Endothelial cell of umbilical vein (primary cell): ENCODE measurements around the gene ATF7IP. TPM values are rescaled to one million over a fixed set of nuclear protein-coding genes. Genes with fewer than 3 reads are reported as not detected.

Source experiments
- BruUV-seq: library from RNA; stranded (reverse); fragments of 400-500 nt; replicated peaks from 2 replicates; lab custom pipeline; 2021; lab: Mats Ljungman, UMichigan
- CTCF ChIA-PET: fragments of 300-600, 350-600 bp; sonication (Branson Sonifier 250); formaldehyde crosslinking; loops from one replicate; lab custom pipeline; 2021; ENCODE audit warnings: antibody characterized with exemption, inconsistent platforms; lab: Charles Lee
- POLR2A ChIA-PET: fragments of 300-600, 350-600 bp; sonication (Branson Sonifier 250); formaldehyde crosslinking; loops from one replicate; lab custom pipeline; 2021; ENCODE audit warnings: antibody characterized with exemption, inconsistent platforms; lab: Charles Lee
- DNase-seq: peaks from one replicate; pipeline ENCODE4 v3.0.0-alpha.2; 2011; ENCODE audit warnings: low read depth, low spot score
- FAIRE-seq: peaks from 2 replicates; lab custom pipeline; 2011; peaks lifted over from hg19 to GRCh38; lab: Jason Lieb, UNC
- H2AFZ ChIP-seq: 2 replicates; pipeline ENCODE4 v1.6.0; 2012; ENCODE audit warnings: low read depth, low read length, control low read depth, inconsistent platforms
- H3K27ac ChIP-seq: 2 replicates; pipeline ENCODE4 v1.5.1; 2011; ENCODE audit warnings: low read depth, mild to moderate bottlenecking, control low read depth, low read length, moderate library complexity; ENCODE audit not compliant: insufficient read depth
- H3K27me3 ChIP-seq, 2 experiments: 2 replicates each; pipeline versions ENCODE4 v1.6.0 to v1.6.1; 2011; ENCODE audit warnings: low read length in 2 of 2, mixed read lengths in 1 of 2; ENCODE audit not compliant: control insufficient read depth in 2 of 2, insufficient read depth in 2 of 2
- H3K36me3 ChIP-seq, 2 experiments: 2 replicates in 1 of 2; 3 replicates in 1 of 2; pipeline ENCODE4 v1.5.1; 2011; ENCODE audit warnings: low read length in 2 of 2, mild to moderate bottlenecking in 1 of 2, moderate library complexity in 1 of 2; ENCODE audit not compliant: control insufficient read depth in 2 of 2, insufficient read depth in 2 of 2; ENCODE audit errors: extremely low read depth in 1 of 2
- H3K4me1 ChIP-seq: 3 replicates; pipeline ENCODE4 v1.5.1; 2011; ENCODE audit warnings: mild to moderate bottlenecking, low read length; ENCODE audit not compliant: control insufficient read depth, insufficient read depth; ENCODE audit errors: extremely low read depth
- H3K4me2 ChIP-seq: 2 replicates; pipeline ENCODE4 v1.6.1; 2011; ENCODE audit warnings: low read length, control low read depth, mixed read lengths; ENCODE audit not compliant: insufficient read depth
- H3K4me3 ChIP-seq, 3 experiments: fragments of 200-600 bp in 1 of 3; sonication (generic), shearing (Covaris generic) in 1 of 3; replicated peaks in 1 of 3; 2 replicates each; pipeline ENCODE4 v1.5.1; 2011 to 2016; ENCODE audit warnings: control low read depth in 3 of 3, low read length in 3 of 3, mild to moderate bottlenecking in 2 of 3, inconsistent platforms in 1 of 3, low read depth in 1 of 3, moderate library complexity in 1 of 3; ENCODE audit not compliant: insufficient read depth in 1 of 3
- H3K79me2 ChIP-seq: 2 replicates; pipeline ENCODE4 v1.6.0; 2012; ENCODE audit warnings: low read length, inconsistent platforms; ENCODE audit not compliant: control insufficient read depth, insufficient read depth
- H3K9ac ChIP-seq: replicated peaks from 2 replicates; pipeline ENCODE3; 2011; ENCODE audit warnings: low read length, control low read depth; ENCODE audit not compliant: insufficient read depth; ENCODE audit errors: extremely low read depth
- H3K9me1 ChIP-seq: replicated peaks from 3 replicates; pipeline ENCODE4 v1.6.0; 2011; ENCODE audit warnings: mild to moderate bottlenecking, low read length; ENCODE audit not compliant: control insufficient read depth, insufficient read depth; ENCODE audit errors: extremely low read depth
- H3K9me3 ChIP-seq: replicated peaks from 2 replicates; pipeline ENCODE4 v1.5.1; 2012; ENCODE audit warnings: low read length, inconsistent platforms; ENCODE audit not compliant: control insufficient read depth, insufficient read depth
- H4K20me1 ChIP-seq: replicated peaks from 2 replicates; pipeline ENCODE3; 2011; ENCODE audit warnings: mild to moderate bottlenecking, low read length; ENCODE audit not compliant: control insufficient read depth, insufficient read depth; ENCODE audit errors: extremely low read depth
- CTCF ChIP-seq, 2 donors: IDR thresholded peaks; 1 replicate in 1 of 2; 2 replicates in 1 of 2; pipeline ENCODE4 v1.5.1; 2011; ENCODE audit warnings: low read length in 2 of 2, mild to moderate bottlenecking in 2 of 2, moderate library complexity in 2 of 2, control low read depth in 1 of 2, inconsistent platforms in 1 of 2, low read depth in 1 of 2; ENCODE audit not compliant: insufficient read depth in 1 of 2; ENCODE audit errors: extremely low read depth in 1 of 2
- EZH2 ChIP-seq: IDR thresholded peaks from 2 replicates; pipeline ENCODE4 v1.6.1; 2012; ENCODE audit warnings: borderline replicate concordance, low read depth, mild to moderate bottlenecking, moderate library complexity, low read length, inconsistent platforms; ENCODE audit not compliant: severe bottlenecking
- FOS ChIP-seq: IDR thresholded peaks from 2 replicates; pipeline ENCODE4 v1.6.1; 2011; ENCODE audit warnings: mild to moderate bottlenecking, low read length, moderate library complexity, borderline replicate concordance; ENCODE audit not compliant: insufficient read depth
- GATA2 ChIP-seq: IDR thresholded peaks from 2 replicates; pipeline ENCODE4 v1.7.0; 2011; ENCODE audit warnings: low read depth, mild to moderate bottlenecking, moderate library complexity, mixed read lengths, low read length; ENCODE audit not compliant: insufficient read length, insufficient read depth
- JUN ChIP-seq: IDR thresholded peaks from 2 replicates; pipeline ENCODE4 v1.6.1; 2011; ENCODE audit warnings: borderline replicate concordance, low read depth; ENCODE audit not compliant: insufficient read length, insufficient read depth
- MYC ChIP-seq: IDR thresholded peaks from one replicate; pipeline ENCODE4 v1.6.1; 2011; ENCODE audit warnings: mild to moderate bottlenecking, low read depth, low read length
- POLR2A ChIP-seq: IDR thresholded peaks from 2 replicates; pipeline ENCODE4 v1.6.1; 2012; ENCODE audit warnings: low read depth, mild to moderate bottlenecking, control low read depth, low read length
- POLR2AphosphoS5 ChIP-seq: IDR thresholded peaks from 2 replicates; pipeline ENCODE4 v1.6.1; 2012; ENCODE audit warnings: low read depth, mild to moderate bottlenecking, control low read depth, low read length, moderate library complexity; ENCODE audit not compliant: insufficient read depth
- dilution Hi-C: fragments of 300-500 bp; cut with MboI; formaldehyde crosslinking; loops from one replicate; pipeline ENCODE4 v1.15.0; 2019; ENCODE audit warnings: low sequenced_read_pairs; ENCODE audit not compliant: extremely low pct_ligation_motif_present
- intact Hi-C: fragments of 100-400 bp; cut with micrococcal nuclease; formaldehyde crosslinking; loops from one replicate; pipeline ENCODE4 v1.10.0; 2022
- polyA plus RNA-seq, 4 experiments: library from polyadenylated mRNA; depleted of rRNA in 3 of 4; stranded (reverse) in 3 of 4; unstranded in 1 of 4; fragments of >200 nt; gene quantifications; 2 replicates each; pipeline versions ENCODE4 v1.2.1 to v1.2.3, GENCODE V29; 2011 to 2012; ENCODE audit warnings: missing spikeins in 1 of 4
- total RNA-seq: library from RNA; stranded (reverse); gene quantifications from 2 replicates; pipeline ENCODE4 v1.2.3, GENCODE V29; 2021
- TF ChIP-seq, protein P1 (sequence below): IDR thresholded peaks from 2 replicates; pipeline ENCODE4 v1.6.1; 2011; ENCODE audit not compliant: insufficient read depth, insufficient read length

The ATF7IP gene
- total and polyA plus RNA-seq, 2 donors (not counting 3 experiments of a cell fraction or from before 2014, with no cell fraction given), result 14.5 to 73.5 TPM

- Histone ChIP-seq H2AFZ (no peak overlapping the region), H4K20me1 (no peaks in the 10 kb centered on the region), H3K4me2 (no peak overlapping the region), H3K27ac (no peak overlapping the region), H3K79me2 (no peaks in the 10 kb centered on the region), H3K27me3 (no peaks in the 10 kb centered on the region), H3K9me3 (no peaks in the 10 kb centered on the region), H3K4me1 (no peaks in the 10 kb centered on the region), H3K36me3 (no peaks in the 10 kb centered on the region), H3K9ac (no peak overlapping the region), H3K4me3 (no peak overlapping the region), H3K9me1 (no peaks in the 10 kb centered on the region)
- TF ChIP-seq EZH2 (no peak), POLR2AphosphoS5 (no peak), GATA2 (no peak), CTCF (IDR thresholded peaks at IDR 0.05; ENCODE audit: extremely low read depth in 1 of 2, insufficient read depth in 1 of 2, low read depth in 1 of 2, low read length in 2 of 2) (no peak), MYC (no peak), JUN (no peak), FOS (no peak), POLR2A (no peak)
- TF ChIP-seq, protein P1, sequence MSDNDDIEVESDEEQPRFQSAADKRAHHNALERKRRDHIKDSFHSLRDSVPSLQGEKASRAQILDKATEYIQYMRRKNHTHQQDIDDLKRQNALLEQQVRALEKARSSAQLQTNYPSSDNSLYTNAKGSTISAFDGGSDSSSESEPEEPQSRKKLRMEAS, result no peak
- BruUV-seq, result no TSS peak
- no peak for DNase-seq
- FAIRE-seq, result no peak
- ChIA-PET CTCF (interaction anchor here (1.1 kb wide), 1 partner anchor 16 kb away, joined by 3 read pairs; no protein-coding TSS in a partner anchor), POLR2A (no interaction called here)
- intact Hi-C loops (no loop called here), dilution Hi-C loops (no loop called here)
Observed at GRCh38 chr12:14322403-14322802, 43.1 kb upstream of the ATF7IP start.
